ENCODE data around the gene FAM20B.

FAM20B gene

DNA sequence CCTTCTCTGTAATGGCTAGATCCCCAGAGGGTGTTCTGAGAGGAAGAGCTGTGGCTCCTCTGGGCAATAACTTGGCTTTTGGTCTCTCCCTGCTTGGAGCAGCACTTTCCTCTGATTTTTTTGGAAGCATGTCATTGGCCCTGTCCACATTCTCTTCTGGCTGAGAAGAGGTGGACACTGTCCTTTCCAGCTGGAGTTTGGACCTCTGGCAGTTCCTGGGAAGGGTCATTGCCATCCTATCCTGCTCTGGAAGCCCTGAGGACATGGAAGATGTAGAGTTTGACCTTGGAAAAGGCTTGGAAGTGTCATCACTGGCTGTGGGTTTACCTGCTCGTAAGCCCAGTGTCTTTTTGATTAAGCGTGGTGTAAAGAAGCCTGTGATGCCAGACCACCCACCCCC is 83.0 kb downstream of the FAM20B start:
- TF ChIP-seq, protein P1, sequence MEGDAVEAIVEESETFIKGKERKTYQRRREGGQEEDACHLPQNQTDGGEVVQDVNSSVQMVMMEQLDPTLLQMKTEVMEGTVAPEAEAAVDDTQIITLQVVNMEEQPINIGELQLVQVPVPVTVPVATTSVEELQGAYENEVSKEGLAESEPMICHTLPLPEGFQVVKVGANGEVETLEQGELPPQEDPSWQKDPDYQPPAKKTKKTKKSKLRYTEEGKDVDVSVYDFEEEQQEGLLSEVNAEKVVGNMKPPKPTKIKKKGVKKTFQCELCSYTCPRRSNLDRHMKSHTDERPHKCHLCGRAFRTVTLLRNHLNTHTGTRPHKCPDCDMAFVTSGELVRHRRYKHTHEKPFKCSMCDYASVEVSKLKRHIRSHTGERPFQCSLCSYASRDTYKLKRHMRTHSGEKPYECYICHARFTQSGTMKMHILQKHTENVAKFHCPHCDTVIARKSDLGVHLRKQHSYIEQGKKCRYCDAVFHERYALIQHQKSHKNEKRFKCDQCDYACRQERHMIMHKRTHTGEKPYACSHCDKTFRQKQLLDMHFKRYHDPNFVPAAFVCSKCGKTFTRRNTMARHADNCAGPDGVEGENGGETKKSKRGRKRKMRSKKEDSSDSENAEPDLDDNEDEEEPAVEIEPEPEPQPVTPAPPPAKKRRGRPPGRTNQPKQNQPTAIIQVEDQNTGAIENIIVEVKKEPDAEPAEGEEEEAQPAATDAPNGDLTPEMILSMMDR (IDR thresholded peaks at IDR 0.05) = no peak
- TF ChIP-seq ZFX (IDR thresholded peaks at IDR 0.05; ENCODE audit: borderline replicate concordance) = no peak
- H3K27ac ChIP-seq = no peak overlapping the region

DNA sequence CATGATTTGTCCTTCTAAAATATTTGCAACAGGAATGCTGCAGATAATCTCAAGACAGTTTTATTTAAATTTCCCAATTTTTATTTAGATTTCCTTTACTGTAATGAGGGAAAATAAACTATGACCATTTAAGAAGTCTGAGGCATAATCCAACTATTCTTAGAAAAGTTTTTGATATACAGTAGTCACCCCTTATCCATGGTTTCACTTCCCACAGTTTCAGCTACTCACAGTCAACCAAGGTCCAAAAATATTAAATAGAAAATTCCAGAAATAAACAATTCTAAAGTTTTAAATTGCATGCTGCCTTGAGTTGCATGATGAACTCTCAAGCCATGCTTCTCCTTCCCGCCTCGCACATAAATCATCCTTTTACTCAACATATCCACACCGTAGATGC is 89.5 kb downstream of the FAM20B start:
- H3K27ac ChIP-seq = no peak overlapping the region
- TF ChIP-seq, protein P1 (IDR thresholded peaks at IDR 0.05) = no peak
- TF ChIP-seq ZFX (IDR thresholded peaks at IDR 0.05; ENCODE audit: borderline replicate concordance) = no peak

DNA sequence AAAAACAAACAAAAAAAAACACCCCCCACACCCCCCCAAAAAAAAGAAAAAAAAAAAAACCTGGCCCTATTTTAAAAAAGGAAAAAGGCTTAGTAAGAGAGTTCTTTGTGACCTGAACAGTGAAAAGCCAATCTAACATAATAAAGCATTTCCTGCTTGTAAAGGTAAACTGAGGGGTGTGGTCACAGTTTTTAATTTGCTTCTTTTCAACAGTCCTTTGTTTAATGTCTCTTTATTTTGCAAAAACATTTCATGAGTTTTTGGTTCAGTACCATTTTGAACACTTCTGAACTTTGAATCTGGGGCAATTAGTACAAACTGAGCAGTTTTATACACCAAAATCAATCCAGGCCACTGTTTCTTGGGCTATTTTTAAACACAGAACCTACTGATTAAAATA is 93.8 kb downstream of the FAM20B start:
- TF ChIP-seq, protein P1 (IDR thresholded peaks at IDR 0.05) = no peak
- no peak for TF ChIP-seq ZFX (IDR thresholded peaks at IDR 0.05; ENCODE audit: borderline replicate concordance)
- H3K27ac ChIP-seq = no peak overlapping the region

DNA sequence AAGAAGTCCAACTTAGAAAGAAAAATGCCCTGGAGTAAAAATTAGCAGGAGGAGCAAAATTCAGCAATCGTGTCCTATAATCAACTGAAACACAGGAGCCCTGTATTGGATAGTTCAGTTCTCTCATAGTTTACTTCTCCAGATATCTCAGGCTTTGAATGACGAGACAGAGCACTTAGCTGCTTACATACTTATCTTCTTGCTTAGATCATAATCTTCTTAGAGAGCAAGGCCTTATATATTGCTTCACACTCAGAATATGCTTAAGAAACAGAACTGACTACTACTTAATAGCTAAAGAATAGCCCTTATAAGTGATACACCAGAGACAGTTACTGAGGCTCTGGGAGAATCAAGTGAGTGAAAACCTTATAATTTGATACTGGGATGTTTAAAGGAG is 95.0 kb downstream of the FAM20B start:
- TF ChIP-seq ZFX (IDR thresholded peaks at IDR 0.05; ENCODE audit: borderline replicate concordance) = no peak
- TF ChIP-seq, protein P1 (IDR thresholded peaks at IDR 0.05) = no peak
- H3K27ac ChIP-seq = no peak overlapping the region

DNA sequence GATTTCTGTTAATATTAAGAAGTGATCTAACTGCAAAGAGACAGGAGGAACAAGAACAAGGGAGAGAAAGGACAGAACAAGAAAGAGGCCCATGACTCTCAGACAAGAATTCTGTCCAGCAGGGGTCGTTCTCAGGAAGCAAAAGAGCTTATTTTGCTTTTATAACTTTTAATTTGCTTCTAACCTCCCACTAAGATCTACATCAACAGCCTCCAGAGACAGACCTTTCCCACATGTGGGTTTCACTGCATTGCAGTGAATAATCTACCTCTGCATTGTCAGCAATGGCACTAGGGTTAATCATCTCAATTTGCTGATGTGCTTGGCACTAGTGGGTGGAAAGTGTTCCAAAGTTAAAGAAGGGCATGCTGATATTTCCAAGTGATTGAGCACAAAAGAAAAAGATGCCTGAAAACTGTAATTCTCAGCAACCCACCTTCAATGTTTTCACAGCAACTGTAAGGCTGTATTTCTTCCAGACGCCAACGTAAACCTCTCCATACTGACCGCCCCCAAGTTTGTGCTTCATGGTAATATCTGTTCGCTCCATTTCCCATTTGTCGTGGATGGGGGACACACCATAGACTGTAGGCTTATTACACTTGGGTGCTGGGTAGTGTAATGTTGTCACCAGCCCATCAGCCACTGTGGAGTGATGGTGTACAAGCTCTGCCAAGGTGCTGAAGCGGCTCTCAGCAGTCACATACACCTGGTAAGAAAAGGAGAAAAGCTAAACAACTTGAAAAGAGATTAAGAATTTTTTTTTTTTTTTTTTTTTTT is 95.7 kb downstream of the FAM20B start:
- no peak overlapping the region for H3K27ac ChIP-seq
- TF ChIP-seq, protein P1 (IDR thresholded peaks at IDR 0.05) = peak; percentile 80
- no peak for TF ChIP-seq ZFX (IDR thresholded peaks at IDR 0.05; ENCODE audit: borderline replicate concordance)

DNA sequence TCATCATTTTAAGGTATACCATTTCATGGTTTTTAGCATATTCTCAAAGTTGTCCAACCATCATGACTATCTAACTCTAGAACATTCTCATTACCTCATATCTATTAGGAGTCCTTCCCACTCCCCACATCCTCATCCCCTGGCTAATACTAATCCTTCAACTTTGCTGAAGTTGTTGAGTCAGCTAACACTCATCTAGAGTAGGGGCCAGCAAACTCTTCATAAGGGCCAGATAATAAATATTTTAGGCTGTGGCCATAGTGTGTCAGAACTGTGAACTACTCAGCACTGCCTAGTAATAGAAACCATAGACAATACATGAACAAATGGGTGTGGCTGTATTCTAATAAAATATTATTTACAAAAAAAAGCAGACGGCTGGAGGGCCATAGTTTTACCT is 99.2 kb downstream of the FAM20B start:
- no peak overlapping the region for H3K27ac ChIP-seq
- TF ChIP-seq, protein P1 (IDR thresholded peaks at IDR 0.05) = no peak
- TF ChIP-seq ZFX (IDR thresholded peaks at IDR 0.05; ENCODE audit: borderline replicate concordance) = no peak
